HEK293T (cell line): ENCODE data around the gene FOSB.

Experiments
- CTCF ChIA-PET: fragments of 350-600 bp; formaldehyde crosslinking; extraction: SDS; loops from one replicate; lab custom pipeline; 2021; ENCODE audit warnings: antibody characterized with exemption, inconsistent platforms; lab: Yijun Ruan, JAX
- POLR2A ChIA-PET: fragments of 350-600 bp; formaldehyde crosslinking; extraction: SDS; loops from one replicate; lab custom pipeline; 2020; ENCODE audit warnings: antibody characterized with exemption, inconsistent platforms; lab: Yijun Ruan, JAX
- DNase-seq: peaks from one replicate; pipeline ENCODE4 v3.0.0; 2012; ENCODE audit warnings: mixed read lengths; ENCODE audit errors: extremely low spot score
- ARNT ChIP-seq: fragments of 450-650 bp; IDR thresholded peaks from 2 replicates; pipeline ENCODE4 v1.6.1; 2017; ENCODE audit warnings: mild to moderate bottlenecking
- BHLHE40 ChIP-seq: fragments of 450-650 bp; IDR thresholded peaks from 2 replicates; pipeline ENCODE4 v1.6.1; 2016; ENCODE audit warnings: mild to moderate bottlenecking, moderate library complexity, borderline replicate concordance
- CTBP1 ChIP-seq: fragments of 450-650 bp; IDR thresholded peaks from 2 replicates; pipeline ENCODE4 v1.6.1; 2016; ENCODE audit warnings: borderline replicate concordance
- ELF4 ChIP-seq: fragments of 450-650 bp; IDR thresholded peaks from 2 replicates; pipeline ENCODE4 v1.6.1; 2017; ENCODE audit warnings: antibody characterized with exemption
- FOXA1 ChIP-seq: fragments of 450-650 bp; IDR thresholded peaks from 2 replicates; pipeline ENCODE4 v1.6.1; 2016; ENCODE audit warnings: mild to moderate bottlenecking
- FOXK2 ChIP-seq: fragments of 450-650 bp; IDR thresholded peaks from 2 replicates; pipeline ENCODE4 v1.6.1; 2016; ENCODE audit warnings: mild to moderate bottlenecking
- FOXM1 ChIP-seq: fragments of 450-650 bp; IDR thresholded peaks from 2 replicates; pipeline ENCODE4 v1.6.1; 2017; ENCODE audit warnings: mild to moderate bottlenecking, borderline replicate concordance
- HDGF ChIP-seq: fragments of 450-650 bp; IDR thresholded peaks from 2 replicates; pipeline ENCODE4 v1.6.1; 2017; ENCODE audit warnings: antibody characterized with exemption, borderline replicate concordance
- L3MBTL2 ChIP-seq: fragments of 450-650 bp; conservative IDR thresholded peaks from 2 replicates; pipeline ENCODE4 v1.6.1; 2016; ENCODE audit warnings: mild to moderate bottlenecking
- LEF1 ChIP-seq: fragments of 450-650 bp; IDR thresholded peaks from 2 replicates; pipeline ENCODE4 v1.6.1; 2017; ENCODE audit warnings: mild to moderate bottlenecking, borderline replicate concordance
- NFRKB ChIP-seq: fragments of 450-650 bp; IDR thresholded peaks from 2 replicates; pipeline ENCODE4 v1.6.1; 2016; ENCODE audit warnings: mild to moderate bottlenecking, moderate library complexity
- PKNOX1 ChIP-seq: fragments of 450-650 bp; IDR thresholded peaks from 2 replicates; pipeline ENCODE4 v1.6.1; 2016
- SP1 ChIP-seq: fragments of 450-650 bp; IDR thresholded peaks from 2 replicates; pipeline ENCODE4 v1.6.1; 2017
- SUZ12 ChIP-seq: fragments of 450-650 bp; IDR thresholded peaks from 2 replicates; pipeline ENCODE4 v1.6.1; 2016; ENCODE audit warnings: mild to moderate bottlenecking
- TARDBP ChIP-seq: fragments of 450-650 bp; IDR thresholded peaks from 2 replicates; pipeline ENCODE4 v1.6.1; 2016
- ZNF384 ChIP-seq: fragments of 450-650 bp; IDR thresholded peaks from 2 replicates; pipeline ENCODE4 v1.6.1; 2016

Gene FOSB

GRCh38 chr19:45474606-45475521 lies 7.1 kb downstream of the FOSB start:
- ChIA-PET POLR2A (interaction anchor here (1.5 kb wide), 1 partner anchor 10 kb away, joined by 4 read pairs; no protein-coding TSS in a partner anchor), CTCF (interaction anchor here (0.9 kb wide), 1 partner anchor 36 kb away, joined by 3 read pairs; no protein-coding TSS in a partner anchor)
- no peak for TF ChIP-seq CTBP1
- no peak for TF ChIP-seq HDGF
- TF ChIP-seq PKNOX1, result no peak
- TF ChIP-seq FOXK2, result no peak
- TF ChIP-seq L3MBTL2, result no peak
- no peak for TF ChIP-seq FOXM1
- no peak for TF ChIP-seq LEF1
- no peak for TF ChIP-seq FOXA1
- no peak for TF ChIP-seq SUZ12
- TF ChIP-seq ZNF384, result no peak
- no peak for TF ChIP-seq ELF4
- TF ChIP-seq SP1, result no peak
- DNase-seq, result no peak

- no peak for DNase-seq
- ChIA-PET POLR2A (interaction anchor here (1.5 to 2.0 kb wide), 2 partner anchors 8 to 36 kb away, joined by 5 to 8 read pairs; partner anchors contain the start of gene FOSB), CTCF (interaction anchor here (5.0 kb wide), 1 partner anchor 36 kb away, joined by 93 read pairs; no protein-coding TSS in a partner anchor)
- TF ChIP-seq ARNT (no peak), FOXK2 (no peak), NFRKB (no peak), ZNF384 (no peak), TARDBP (no peak), L3MBTL2 (no peak), SP1 (no peak), FOXA1 (no peak), LEF1 (no peak), PKNOX1 (no peak), ELF4 (no peak)
Measured at GRCh38 chr19:45475537-45476291, 7.9 kb downstream of the FOSB start.

- TF ChIP-seq BHLHE40 (no peak), TARDBP (no peak), PKNOX1 (no peak), SUZ12 (no peak), HDGF (no peak), FOXK2 (no peak)
- POLR2A ChIA-PET, result interaction anchor here (1.5 to 2.0 kb wide), 2 partner anchors 9 to 37 kb away, joined by 5 to 8 read pairs; partner anchors contain the start of gene FOSB
- CTCF ChIA-PET, result interaction anchor here (0.7 to 5.0 kb wide), 2 partner anchors 29 to 36 kb away, joined by 3 to 93 read pairs; no protein-coding TSS in a partner anchor
- DNase-seq, result no peak
Measured at GRCh38 chr19:45476304-45476703, 8.5 kb downstream of the FOSB start.

- DNase-seq, result no peak
- ChIA-PET POLR2A (interaction anchor here (1.5 to 2.0 kb wide), 2 partner anchors 10 to 37 kb away, joined by 5 to 8 read pairs; partner anchors contain the start of gene FOSB), CTCF (interaction anchor here (0.5 to 5.0 kb wide), 5 partner anchors 8 to 323 kb away, joined by 3 to 93 read pairs (median 3); no protein-coding TSS in a partner anchor)
- TF ChIP-seq FOXM1, result no peak
- no peak for TF ChIP-seq L3MBTL2
- TF ChIP-seq BHLHE40, result no peak
- no peak for TF ChIP-seq TARDBP
- TF ChIP-seq SP1, result no peak
- no peak for TF ChIP-seq ELF4
- TF ChIP-seq NFRKB, result no peak
- TF ChIP-seq ZNF384, result no peak
- no peak for TF ChIP-seq SUZ12
- TF ChIP-seq HDGF, result no peak
- TF ChIP-seq CTBP1, result no peak
- TF ChIP-seq FOXA1, result no peak
- no peak for TF ChIP-seq LEF1
- no peak for TF ChIP-seq FOXK2
- TF ChIP-seq ARNT, result no peak
- no peak for TF ChIP-seq PKNOX1
Measured at GRCh38 chr19:45477186-45477585, 9.4 kb downstream of the FOSB start.
